Left forelimb (tissue), 1 donor: Measurements from ENCODE around the gene MAGEA4.

ENCODE experiments used
- DNase-seq: peaks from one replicate; pipeline ENCODE4 v3.0.0-alpha.2; 2018; ENCODE audit warnings: low spot score

The MAGEA4 gene

GRCh38 chrX:151923648-151924047 is 11.0 kb downstream of the MAGEA4 start:
- DNase-seq: no peak

- no peak for DNase-seq
Observed at GRCh38 chrX:151929126-151929525, 16.4 kb downstream of the MAGEA4 start.

GRCh38 chrX:151935358-151935757 is 22.7 kb downstream of the MAGEA4 start:
- no peak for DNase-seq

GRCh38 chrX:151938172-151938571 is 25.5 kb downstream of the MAGEA4 start:
- no peak for DNase-seq

GRCh38 chrX:151954730-151955129 is 42.0 kb downstream of the MAGEA4 start:
- no peak for DNase-seq

DNA sequence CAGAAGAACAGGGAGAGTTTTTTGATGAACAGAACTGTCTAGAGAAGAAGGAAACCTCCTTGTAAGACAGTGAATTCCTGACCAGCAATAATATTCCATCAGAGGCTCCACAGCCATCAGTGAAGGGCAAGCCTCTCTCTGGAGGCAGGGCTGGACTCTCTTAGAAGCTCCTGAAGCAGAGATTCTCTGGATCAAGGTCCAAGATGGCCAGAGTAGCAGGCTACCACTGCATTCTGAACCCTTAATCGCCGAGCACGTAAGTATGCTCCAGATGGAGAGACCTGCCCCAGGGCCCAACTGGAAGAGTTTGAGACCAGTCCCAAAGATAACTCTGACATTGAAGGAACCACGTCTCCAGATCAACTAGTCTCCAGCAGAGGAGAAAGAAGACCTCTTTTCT is 45.4 kb downstream of the MAGEA4 start:
- DNase-seq: no peak

DNA sequence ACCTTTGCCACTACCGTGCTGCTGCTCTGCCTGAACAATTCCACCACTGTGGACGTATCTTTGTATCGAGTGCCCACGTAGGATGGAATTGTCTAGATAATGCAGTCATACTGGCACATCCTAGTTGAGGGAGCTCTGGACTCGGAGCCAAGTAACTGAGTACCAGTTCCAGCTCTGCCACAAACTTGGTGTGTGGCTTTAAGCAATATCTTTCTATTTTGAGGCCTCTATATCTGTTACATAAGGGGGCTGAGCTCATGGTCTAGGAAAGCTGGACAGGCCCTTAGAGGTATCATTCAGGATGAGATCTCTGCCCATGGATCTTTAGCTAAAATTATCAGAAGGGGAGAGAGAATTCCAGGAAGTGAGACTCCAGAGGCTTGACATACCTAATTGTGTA is 49.3 kb downstream of the MAGEA4 start:
- DNase-seq: no peak

DNA sequence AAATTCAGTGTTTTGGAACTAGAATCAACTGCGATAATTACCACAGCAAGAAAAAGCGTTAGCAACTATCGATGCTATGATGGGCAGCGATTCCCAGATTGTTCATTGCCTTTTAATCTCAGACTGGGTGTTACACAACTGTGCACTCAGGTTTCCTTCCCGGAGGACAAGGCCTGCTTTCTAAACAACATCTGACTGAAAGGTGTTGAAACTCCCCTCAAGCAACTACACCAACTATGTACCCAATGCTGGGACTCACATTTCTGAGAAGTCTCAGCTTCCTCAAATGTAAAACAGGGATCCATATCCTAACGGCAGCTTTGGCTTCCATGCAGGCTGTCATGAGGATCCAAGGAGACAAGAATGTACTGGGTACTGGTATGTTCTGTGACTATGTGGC is 53.5 kb downstream of the MAGEA4 start:
- no peak for DNase-seq

DNA sequence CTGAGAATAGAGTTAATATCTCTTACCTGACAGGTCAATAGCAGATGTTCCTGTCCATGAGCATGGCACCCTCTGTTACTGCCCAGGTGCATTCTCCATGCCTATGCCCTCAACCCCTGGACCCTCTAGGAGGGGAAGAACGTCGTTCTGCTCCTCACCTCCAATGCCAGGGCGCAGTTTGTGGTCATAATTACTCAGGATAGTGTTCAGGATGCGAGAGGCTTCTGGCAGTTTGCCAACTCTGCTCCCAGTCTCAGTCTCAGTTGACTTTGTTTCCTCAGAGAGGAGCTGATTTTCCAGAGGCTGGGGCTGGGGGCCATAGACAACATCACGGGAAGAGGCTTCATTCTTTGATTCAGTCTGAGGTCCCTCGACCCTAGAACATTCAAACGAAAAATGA is 57.3 kb downstream of the MAGEA4 start:
- DNase-seq: no peak

DNA sequence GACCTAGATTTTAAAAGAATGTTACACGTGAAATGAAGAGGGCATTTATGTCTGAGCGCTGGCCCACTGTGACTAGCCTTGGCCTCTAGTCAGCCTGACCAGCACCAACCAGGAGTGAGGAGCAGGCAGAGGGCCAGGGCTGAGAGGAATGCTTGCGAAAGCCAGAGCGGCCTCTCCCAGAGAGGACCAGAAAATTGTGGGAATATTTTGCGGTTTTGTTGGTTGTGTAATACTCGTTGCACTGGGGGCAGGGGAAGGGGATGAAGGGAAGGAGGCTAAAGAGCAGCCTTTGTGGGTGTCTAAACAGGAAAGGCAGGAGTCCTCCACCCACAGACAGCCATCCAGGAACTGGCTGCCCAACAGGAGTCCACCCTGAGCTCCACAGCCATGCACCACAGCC is 58.0 kb downstream of the MAGEA4 start:
- DNase-seq: no peak

- no peak for DNase-seq
Observed at GRCh38 chrX:151973060-151973661, 60.5 kb downstream of the MAGEA4 start.

DNA sequence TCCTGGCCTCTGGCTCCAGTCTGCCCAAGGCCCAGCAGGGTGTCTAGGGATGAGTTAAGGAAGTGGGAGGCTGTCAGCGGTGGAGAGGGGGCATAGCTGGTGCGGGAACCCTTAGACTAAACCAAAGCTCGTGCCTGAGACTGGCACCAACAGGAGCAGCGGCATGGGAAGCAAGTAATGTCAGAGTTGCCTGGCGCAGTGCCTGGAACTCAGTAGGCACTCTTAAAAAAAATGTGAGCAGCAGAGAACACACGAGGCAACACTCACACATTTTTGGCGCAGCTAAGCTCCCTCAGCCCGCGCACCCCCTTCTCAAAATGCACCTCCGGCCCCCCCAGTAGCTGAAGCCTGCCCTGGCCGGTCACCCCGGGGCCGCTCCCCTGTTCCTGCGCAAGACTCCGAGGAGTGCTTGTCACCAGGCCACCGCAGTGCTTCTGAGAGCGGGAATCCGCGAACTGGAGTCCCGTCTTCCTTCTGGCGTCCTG is 61.2 kb downstream of the MAGEA4 start:
- no peak for DNase-seq
